MCF 10A (cell line): ENCODE measurements around the gene MYL11. TPM values are rescaled to one million over a fixed set of nuclear protein-coding genes. Genes with fewer than 3 reads are reported as not detected.

ENCODE experiments used
- BruUV-seq: library from RNA; stranded (reverse); fragments of 400-500 nt; replicated peaks from 2 replicates; lab custom pipeline; 2021; lab: Mats Ljungman, UMichigan
- CTCF ChIA-PET: fragments of 300-600 bp; sonication (Branson Sonifier 250); formaldehyde crosslinking; extraction: SDS; loops from one replicate; lab custom pipeline; 2021; ENCODE audit warnings: antibody characterized with exemption, inconsistent platforms; lab: Yijun Ruan, JAX
- POLR2A ChIA-PET: fragments of 300-600, 350-650 bp; sonication (Branson Sonifier 250); formaldehyde crosslinking; extraction: SDS; loops from one replicate; lab custom pipeline; 2020; ENCODE audit warnings: antibody characterized with exemption, inconsistent platforms; lab: Yijun Ruan, JAX
- DNase-seq: peaks from one replicate; pipeline ENCODE4 v3.0.0-alpha.2; 2018; ENCODE audit not compliant: unreplicated experiment
- H3K27ac Mint-ChIP-seq: one replicate; pipeline ENCODE4 v1.8.0; 2022; ENCODE audit warnings: mild to moderate bottlenecking, low read depth, mixed read lengths; ENCODE audit not compliant: unreplicated experiment
- H3K27me3 Mint-ChIP-seq: one replicate; pipeline ENCODE4 v1.8.0; 2022; ENCODE audit warnings: mixed read lengths; ENCODE audit not compliant: insufficient read depth, unreplicated experiment
- H3K36me3 Mint-ChIP-seq: one replicate; pipeline ENCODE4 v1.8.0; 2022; ENCODE audit warnings: mild to moderate bottlenecking, moderate library complexity, mixed read lengths; ENCODE audit not compliant: insufficient read depth, unreplicated experiment
- H3K4me1 Mint-ChIP-seq: one replicate; pipeline ENCODE4 v1.8.0; 2022; ENCODE audit warnings: mixed read lengths; ENCODE audit not compliant: insufficient read depth, unreplicated experiment
- H3K4me3 Mint-ChIP-seq: one replicate; pipeline ENCODE4 v1.8.0; 2022; ENCODE audit warnings: mild to moderate bottlenecking, moderate library complexity, mixed read lengths; ENCODE audit not compliant: unreplicated experiment
- H3K9me3 Mint-ChIP-seq: one replicate; pipeline ENCODE4 v1.8.0; 2022; ENCODE audit warnings: mixed read lengths; ENCODE audit not compliant: unreplicated experiment
- CTCF ChIP-seq: fragments of 200-600 bp; IDR thresholded peaks from one replicate; pipeline ENCODE4 v1.8.0; 2022; ENCODE audit warnings: antibody characterized with exemption, mild to moderate bottlenecking; ENCODE audit not compliant: unreplicated experiment
- intact Hi-C: fragments of 100-400 bp; cut with micrococcal nuclease; formaldehyde crosslinking; loops from 2 replicates; pipeline ENCODE4 v1.14.1; 2022
- total RNA-seq: library from RNA; stranded (reverse); gene quantifications from 2 replicates; pipeline ENCODE4 v1.2.3, GENCODE V29; 2022

MYL11 gene
- total RNA-seq, 1 experiment from 2014 or later = 1.6 TPM

- intact Hi-C loops = no loop called here
- POLR2A ChIA-PET = interaction anchor here (0.6 to 2.1 kb wide), 2 partner anchors 9 to 68 kb away, joined by 3 to 5 read pairs; partner anchors contain the start of gene DCTPP1
- H3K4me3 Mint-ChIP-seq = no peak overlapping the region
- no TSS peak for BruUV-seq
- no peaks in the 10 kb centered on the region for H3K27me3 Mint-ChIP-seq
- TF ChIP-seq CTCF = no peak
- H3K27ac Mint-ChIP-seq = no peak overlapping the region
- no peaks in the 10 kb centered on the region for H3K9me3 Mint-ChIP-seq
- peaks cover 56% of the 10 kb centered on the region for H3K36me3 Mint-ChIP-seq
- CTCF ChIA-PET = interaction anchor here (0.6 to 4.3 kb wide), 4 partner anchors 9 to 29 kb away, joined by 3 to 25 read pairs (median 6); partner anchors contain the start of gene DCTPP1
- peaks cover 9% of the 10 kb centered on the region for H3K4me1 Mint-ChIP-seq
- no peak for DNase-seq
These were observed 46.4 kb downstream of the MYL11 start for GRCh38 chr16:30421010-30421409.

Other genes with a start within 250 kb of the MYL11 start
- 0.83 and 1.9 TPM in 2 replicates for gene CORO1A, start 191.2 kb upstream of the MYL11 start, total RNA-seq
- gene BOLA2B, start 181.1 kb upstream of the MYL11 start, total RNA-seq = 132 and 133 TPM in 2 replicates
- gene SLX1A, start 180.9 kb upstream of the MYL11 start, total RNA-seq = 21.4 and 37.1 TPM in 2 replicates
- 13.4 TPM in 2 replicates for gene SULT1A3, start 175.5 kb upstream of the MYL11 start, total RNA-seq
- 11.6 and 15.3 TPM in 2 replicates for gene NPIPB13, start 126.3 kb upstream of the MYL11 start, total RNA-seq
- gene CD2BP2, start 19.5 kb upstream of the MYL11 start, total RNA-seq = 48.4 and 58.9 TPM in 2 replicates
- 46.5 and 48.0 TPM in 2 replicates for gene TBC1D10B, start 4.3 kb upstream of the MYL11 start, total RNA-seq
- gene SEPTIN1, start 7.8 kb downstream of the MYL11 start, total RNA-seq = 1.3 and 1.7 TPM in 2 replicates
- gene ZNF48, start 20.6 kb downstream of the MYL11 start, total RNA-seq = 11.0 and 12.4 TPM in 2 replicates
- 8.1 and 8.3 TPM in 2 replicates for gene ZNF771, start 32.8 kb downstream of the MYL11 start, total RNA-seq
- 29.1 and 42.4 TPM in 2 replicates for gene DCTPP1, start 55.2 kb downstream of the MYL11 start, total RNA-seq
- 51.9 and 73.3 TPM in 2 replicates for gene SEPHS2, start 71.1 kb downstream of the MYL11 start, total RNA-seq
- gene ITGAL, start 97.9 kb downstream of the MYL11 start, total RNA-seq = not detected in 2 replicates
- 38.6 and 39.3 TPM in 2 replicates for gene ZNF768, start 151.8 kb downstream of the MYL11 start, total RNA-seq
- gene ZNF747, start 160.1 kb downstream of the MYL11 start, total RNA-seq = 13.7 TPM in 2 replicates
- 8.3 and 10.6 TPM in 2 replicates for gene ZNF764, start 183.6 kb downstream of the MYL11 start, total RNA-seq
- gene ZNF688, start 196.9 kb downstream of the MYL11 start, total RNA-seq = 9.0 and 11.6 TPM in 2 replicates
- gene ZNF785, start 210.9 kb downstream of the MYL11 start, total RNA-seq = 12.8 and 16.3 TPM in 2 replicates
- 4.5 and 6.1 TPM in 2 replicates for gene ZNF689, start 235.6 kb downstream of the MYL11 start, total RNA-seq